Subcutaneous preadipocyte (primary cell): ENCODE data around the gene CD79A. TPM values are rescaled to one million over a fixed set of nuclear protein-coding genes. Genes with fewer than 3 reads are reported as not detected.

Source experiments
- small RNA-seq: library from RNA; depleted of rRNA; stranded (forward); fragments of <200 nt; gene quantifications from one replicate; pipeline ENCODE3, GENCODE V24; 2012
- total RNA-seq: library from RNA; depleted of rRNA; stranded (reverse); fragments of >200 nt; gene quantifications from 2 replicates; pipeline ENCODE4 v1.2.3, GENCODE V29; 2012

The CD79A gene
- not detected in 2 replicates for total RNA-seq

DNA sequence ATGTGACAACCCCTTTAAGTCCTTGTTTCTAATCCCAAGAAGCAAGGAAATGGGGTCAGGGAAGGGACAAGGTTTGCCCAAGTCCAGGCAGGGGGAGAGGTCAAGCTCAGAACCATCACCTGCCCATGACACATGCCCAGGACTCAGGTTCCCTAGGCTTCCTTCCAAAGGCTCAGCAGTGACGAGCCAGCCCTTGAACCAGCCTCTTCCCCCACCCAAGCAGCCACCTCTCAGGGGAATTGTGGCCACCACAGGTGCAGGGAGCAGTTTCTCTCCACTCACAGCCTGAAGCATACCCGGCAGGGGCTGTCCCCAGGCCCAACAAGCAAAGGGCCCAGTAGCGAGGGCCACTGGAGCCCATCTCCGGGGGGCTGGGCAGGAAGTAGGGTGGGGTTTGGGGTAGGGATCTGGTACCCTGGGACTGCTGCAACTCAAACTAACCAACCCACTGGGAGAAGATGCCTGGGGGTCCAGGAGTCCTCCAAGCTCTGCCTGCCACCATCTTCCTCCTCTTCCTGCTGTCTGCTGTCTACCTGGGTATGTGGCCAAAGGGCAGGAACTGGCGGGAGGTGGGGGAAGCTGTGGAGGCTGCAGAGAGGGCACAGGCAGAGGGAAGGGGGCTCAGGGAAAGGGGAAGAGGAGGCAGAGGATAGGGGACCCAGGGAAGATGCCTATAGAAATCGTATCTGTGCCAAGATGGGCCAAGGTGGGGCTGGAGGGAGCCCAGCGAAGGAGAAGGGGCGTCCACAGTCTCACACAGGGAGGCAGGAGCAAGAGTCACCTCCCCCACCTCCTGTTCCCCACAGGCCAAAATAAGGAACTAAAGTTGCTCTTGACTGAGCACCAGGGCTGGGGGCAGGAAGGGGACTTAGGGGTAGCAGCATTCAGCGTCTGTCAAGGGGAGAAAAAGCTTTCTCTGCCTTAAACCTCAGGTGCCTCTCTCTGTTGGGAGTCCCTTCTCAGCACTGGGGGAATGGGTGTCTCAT is at the start of gene CD79A:
CD79A (plus strand) TSS at position 433 of the 986 bp plus-strand sequence; CDS start at position 459, 26 bp downstream.

GRCh38 chr19:41844601-41845000 is 32.5 kb upstream of the CD79A start, which contains the start of gene LYPD4:
Gene LYPD4 (minus strand): TSS chr19:41844683. CDS start chr19:41839285, 5,398 bp downstream.

DNA sequence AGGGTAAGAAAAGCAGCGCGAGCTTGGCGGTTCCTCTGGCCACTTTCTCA is 32.3 kb upstream of the CD79A start, which contains the start of gene DMRTC2:
DMRTC2 (plus strand) TSS at position 42 of the 50 bp plus-strand sequence. CDS start 2,387 bp downstream, outside the sequence.

GRCh38 chr19:41859618-41860418 is 17.3 kb upstream of the CD79A start, which contains the start of gene RPS19:
Gene RPS19 (plus strand): TSS chr19:41860255. CDS start chr19:41860775, 520 bp downstream.

DNA sequence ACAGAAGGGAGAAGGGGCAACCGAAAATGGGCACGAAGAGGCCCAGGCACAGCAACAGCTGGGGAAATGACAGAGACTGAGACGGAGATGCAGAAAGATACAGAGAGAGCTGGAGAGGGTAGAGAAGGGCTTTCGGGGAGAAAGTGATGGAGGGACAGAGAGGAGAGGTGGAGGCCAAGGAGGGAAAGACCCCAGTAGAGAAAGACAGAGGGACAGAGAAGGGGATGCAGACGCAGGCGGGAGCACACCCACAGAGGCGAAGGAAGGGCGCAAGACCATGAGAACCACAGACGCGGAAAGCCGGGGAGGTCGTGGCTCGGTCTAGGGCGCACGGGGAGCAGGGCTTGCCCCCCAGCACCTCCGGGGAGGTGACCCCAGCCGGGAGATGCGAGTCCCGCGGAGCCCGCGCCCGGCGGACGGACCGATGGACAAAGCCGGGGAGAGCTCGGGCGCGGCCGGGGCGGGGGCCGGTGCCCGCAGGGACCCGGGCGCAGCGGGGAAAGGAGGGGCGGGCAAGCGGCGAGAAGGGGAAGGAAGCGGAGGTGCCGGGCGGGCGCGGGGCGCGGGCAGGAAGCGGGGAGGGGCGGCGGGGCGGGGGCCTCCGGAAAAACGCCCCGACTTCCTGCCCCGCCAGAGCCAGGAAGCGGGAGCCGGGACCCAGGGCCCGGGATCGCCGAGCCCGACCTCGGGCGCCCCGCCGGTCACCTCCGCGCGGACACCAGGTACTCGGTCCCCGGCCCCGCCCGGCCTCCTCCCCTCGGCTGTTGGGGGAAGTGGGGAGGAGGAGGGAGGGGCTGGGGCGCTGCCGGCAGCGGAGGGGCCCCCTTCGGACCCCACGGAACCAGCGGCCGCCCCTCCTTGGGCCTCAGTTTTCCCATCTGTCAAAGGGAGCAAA is 5.7 kb downstream of the CD79A start, which contains the start of gene ARHGEF1:
ARHGEF1 (plus strand) TSS at position 617 of the 895 bp plus-strand sequence. CDS start 4,899 bp downstream, outside the sequence.

GRCh38 chr19:41928221-41928683 is 51.2 kb downstream of the CD79A start, which contains the start of gene ERFL:
Gene ERFL (minus strand): TSS chr19:41928449. CDS start chr19:41912919, 15,530 bp downstream.

Small RNA genes within 50 kb of the gene (small RNA-seq; reads per million reads assigned to genes)
- gene MIR6797, result not detected

Other genes starting within 250 kb of the CD79A start
- gene CEACAM7, start 189.0 kb upstream of the CD79A start, total RNA-seq, result not detected in 2 replicates
- gene CEACAM5, start 168.7 kb upstream of the CD79A start, total RNA-seq, result not detected in 2 replicates
- not detected in 2 replicates for gene CEACAM6, start 121.7 kb upstream of the CD79A start, total RNA-seq
- gene CEACAM3, start 80.7 kb upstream of the CD79A start, total RNA-seq, result not detected in 2 replicates
- not detected in 2 replicates for gene LYPD4, start 32.6 kb upstream of the CD79A start, total RNA-seq
- not detected in 2 replicates for gene DMRTC2, start 32.2 kb upstream of the CD79A start, total RNA-seq
- 442 and 1,330 TPM in 2 replicates for gene RPS19, start 17.0 kb upstream of the CD79A start, total RNA-seq
- gene ARHGEF1, start 5.9 kb downstream of the CD79A start, total RNA-seq, result 30.9 and 45.7 TPM in 2 replicates
- gene ERFL, start 51.2 kb downstream of the CD79A start, total RNA-seq, result under 0.01 TPM in 1 of 2 replicates, not detected in the other
- 75.3 and 170 TPM in 2 replicates for gene RABAC1, start 82.0 kb downstream of the CD79A start, total RNA-seq
- under 0.01 TPM in 1 of 2 replicates, not detected in the other for gene ATP1A3, start 117.0 kb downstream of the CD79A start, total RNA-seq
- gene GRIK5, start 192.9 kb downstream of the CD79A start, total RNA-seq, result not detected in 2 replicates
- 16.2 and 24.2 TPM in 2 replicates for gene ZNF574, start 198.9 kb downstream of the CD79A start, total RNA-seq